ENCODE results near the gene UBXN2A. TPM values are rescaled to one million over a fixed set of nuclear protein-coding genes. Genes with fewer than 3 reads are reported as not detected.

UBXN2A gene, protein sequence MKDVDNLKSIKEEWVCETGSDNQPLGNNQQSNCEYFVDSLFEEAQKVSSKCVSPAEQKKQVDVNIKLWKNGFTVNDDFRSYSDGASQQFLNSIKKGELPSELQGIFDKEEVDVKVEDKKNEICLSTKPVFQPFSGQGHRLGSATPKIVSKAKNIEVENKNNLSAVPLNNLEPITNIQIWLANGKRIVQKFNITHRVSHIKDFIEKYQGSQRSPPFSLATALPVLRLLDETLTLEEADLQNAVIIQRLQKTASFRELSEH
- 32.9 TPM for total RNA-seq

DNA sequence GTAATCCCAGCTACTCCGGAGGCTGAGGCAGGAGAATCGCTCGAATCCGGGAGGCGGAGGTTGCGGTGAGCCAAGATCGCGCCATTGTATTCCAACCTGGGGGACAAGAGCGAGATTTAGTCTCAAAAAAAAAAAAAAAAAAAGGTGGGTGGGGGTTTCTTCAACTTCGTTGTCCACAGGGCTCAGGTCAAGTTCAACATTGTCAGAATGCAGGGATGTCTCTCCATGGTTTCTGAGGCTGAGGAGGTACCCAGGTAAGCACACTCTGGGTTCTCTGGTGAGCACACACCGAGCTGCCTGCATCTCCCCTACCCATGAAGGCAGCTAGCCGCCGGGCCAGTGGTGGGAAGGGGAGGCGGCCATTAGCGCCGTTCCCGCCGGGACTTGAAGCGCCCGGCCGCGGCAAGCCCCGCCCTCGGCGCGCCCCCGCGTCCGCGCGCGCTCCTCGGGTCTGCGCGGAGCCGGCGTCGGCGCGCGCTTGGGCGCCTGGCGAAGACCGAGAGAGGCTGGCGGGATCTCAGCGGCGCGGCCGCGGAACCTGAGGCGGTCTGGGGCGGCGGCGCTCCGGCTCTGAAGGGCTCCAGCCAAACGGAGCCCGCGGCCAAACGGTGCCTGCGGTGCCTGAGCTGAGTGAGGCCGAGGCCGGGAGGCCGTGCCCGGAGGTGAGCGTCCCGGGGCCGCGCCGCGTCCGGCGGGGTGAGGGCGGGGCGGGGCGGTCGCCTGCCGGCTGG is at the start of gene UBXN2A:
UBXN2A (plus strand) TSS at position 477 of the 731 bp plus-strand sequence. CDS start 17,852 bp downstream, outside the sequence.

GRCh38 chr2:23926750-23927571 is 13.3 kb upstream of the UBXN2A start, which contains the start of gene ATAD2B:
Gene ATAD2B (minus strand): TSS chr2:23927123. CDS start chr2:23926770, 353 bp downstream.

GRCh38 chr2:24009680-24010476 is 69.6 kb downstream of the UBXN2A start, which contains the start of gene MFSD2B:
Gene MFSD2B (plus strand): TSS chr2:24010085. CDS start chr2:24010097, 12 bp downstream.

DNA sequence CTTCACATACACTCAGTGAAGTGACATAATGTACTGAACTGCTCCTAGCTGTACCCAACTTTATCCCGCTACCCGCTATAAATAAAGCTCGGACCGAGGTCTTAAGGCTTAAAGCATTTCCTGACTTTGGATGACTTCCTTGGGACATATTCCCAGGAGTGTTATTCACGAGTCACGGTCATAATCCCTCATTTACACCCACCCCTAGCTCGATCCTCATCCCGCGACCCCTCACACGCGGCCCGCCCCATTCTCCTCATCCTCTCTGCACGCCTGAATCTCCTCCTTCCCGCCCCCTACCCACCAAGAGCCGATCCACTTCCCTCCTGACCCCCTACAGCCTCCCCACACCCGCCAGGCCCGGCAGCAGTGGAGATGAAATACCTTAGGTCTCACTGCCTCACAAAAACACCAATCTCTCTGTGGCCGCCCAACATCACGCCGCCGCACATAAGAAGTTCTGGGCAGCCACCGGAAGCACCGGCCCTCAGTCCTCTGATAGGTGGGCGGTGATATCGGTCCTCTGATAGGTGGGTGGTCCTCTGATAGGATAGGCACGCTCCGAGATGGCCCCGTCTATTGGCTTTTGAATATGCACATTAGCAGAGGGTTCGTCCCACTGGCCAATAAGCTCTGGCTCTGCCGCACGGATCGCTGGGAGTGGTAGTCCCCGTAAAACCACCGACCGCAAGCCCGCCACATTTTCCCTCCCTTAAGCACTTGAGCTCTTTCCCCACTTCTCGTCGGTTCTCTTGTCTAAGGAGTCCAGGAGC is 106.9 kb downstream of the UBXN2A start, which contains the start of gene WDCP:
WDCP (minus strand) TSS at position 462 of the 773 bp plus-strand sequence. CDS start 7,897 bp downstream, outside the sequence.

GRCh38 chr2:24049485-24050021 is 109.3 kb downstream of the UBXN2A start, which contains the start of gene FKBP1B:
Gene FKBP1B (plus strand): TSS chr2:24049741. CDS start chr2:24049850, 109 bp downstream.

Other genes with a start within 250 kb of the UBXN2A start
- gene ATAD2B, start 13.3 kb upstream of the UBXN2A start, total RNA-seq, result 92.7 TPM
- gene MFSD2B, start 69.6 kb downstream of the UBXN2A start, total RNA-seq, result 0.60 TPM
- 21.4 TPM for gene WDCP, start 106.9 kb downstream of the UBXN2A start, total RNA-seq
- gene FKBP1B, start 109.3 kb downstream of the UBXN2A start, total RNA-seq, result 20.2 TPM
- 90.4 TPM for gene SF3B6, start 135.9 kb downstream of the UBXN2A start, total RNA-seq
- gene TP53I3, start 144.4 kb downstream of the UBXN2A start, total RNA-seq, result 40.7 TPM
- 4.1 TPM for gene PFN4, start 182.9 kb downstream of the UBXN2A start, total RNA-seq
- gene FAM228B, start 183.0 kb downstream of the UBXN2A start, total RNA-seq, result 45.6 TPM
- 1.6 TPM for gene FAM228A, start 234.6 kb downstream of the UBXN2A start, total RNA-seq